ENCODE measurements around the gene PXDN.

GRCh38 chr2:1793868-1794445 is 49.6 kb upstream of the PXDN start:
- TF ChIP-seq POLR2A (IDR thresholded peaks at IDR 0.05; ENCODE audit: low read depth, low read length) = no peak
- no peak for TF ChIP-seq POLR2AphosphoS5 (IDR thresholded peaks at IDR 0.05; ENCODE audit: low read depth, low read length)
- no peak for TF ChIP-seq TAF1 (IDR thresholded peaks at IDR 0.05; ENCODE audit: borderline replicate concordance, low read depth, low read length)

All from GM12892 (cell line).